HG02852 (cell line): ENCODE results near the gene ANKRD53.

Source experiments
- ATAC-seq: cut with Tn5 transposase; IDR thresholded peaks from one replicate; pipeline ENCODE4 v1.9.1; 2021; ENCODE audit warnings: mild to moderate bottlenecking, moderate library complexity; ENCODE audit not compliant: unreplicated experiment

ANKRD53 gene

GRCh38 chr2:70964596-70965386 is 13.6 kb upstream of the ANKRD53 start:
- peak; percentile 90 for ATAC-seq

DNA sequence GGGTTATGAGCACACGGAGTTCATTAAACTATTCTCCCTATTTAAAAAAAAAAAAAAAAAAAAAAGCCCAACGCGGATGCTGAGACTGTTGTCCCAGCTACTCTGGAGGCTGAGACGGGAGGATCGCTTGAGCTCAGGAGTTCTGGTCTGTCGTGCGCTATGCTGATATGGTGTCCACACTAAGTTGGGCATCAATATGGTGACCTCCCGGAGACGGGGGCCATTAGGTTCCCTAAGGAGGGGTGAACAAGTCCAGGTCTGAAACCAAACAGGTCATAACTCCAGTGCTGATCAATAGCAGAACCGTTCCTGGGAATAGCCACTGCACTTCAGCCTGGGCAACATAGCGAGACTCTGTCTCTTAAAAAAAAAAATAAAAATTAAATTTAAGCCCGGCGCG is 12.9 kb upstream of the ANKRD53 start:
- ATAC-seq: no peak

DNA sequence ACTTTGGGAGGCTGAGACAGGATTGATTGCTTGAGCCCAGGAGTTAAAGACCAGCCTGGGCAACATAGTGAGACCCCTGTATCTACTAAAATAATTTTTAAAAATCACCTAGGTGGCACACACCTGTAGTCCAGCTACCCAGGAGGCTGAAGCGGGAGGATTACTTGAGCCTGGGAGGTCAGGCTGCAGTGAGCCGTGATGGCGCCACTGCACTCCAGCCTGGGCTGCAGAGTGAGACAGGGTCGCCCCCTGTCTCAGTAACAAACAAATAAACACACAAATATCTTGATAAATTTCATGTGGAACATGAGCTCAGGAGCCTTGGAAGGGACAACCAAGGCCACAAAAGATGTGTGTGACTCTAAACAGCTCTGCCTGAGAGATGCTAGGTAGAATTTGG is 11.7 kb upstream of the ANKRD53 start:
- ATAC-seq: no peak

- ATAC-seq: no peak
Measured at GRCh38 chr2:70967189-70967588, 11.2 kb upstream of the ANKRD53 start.

DNA sequence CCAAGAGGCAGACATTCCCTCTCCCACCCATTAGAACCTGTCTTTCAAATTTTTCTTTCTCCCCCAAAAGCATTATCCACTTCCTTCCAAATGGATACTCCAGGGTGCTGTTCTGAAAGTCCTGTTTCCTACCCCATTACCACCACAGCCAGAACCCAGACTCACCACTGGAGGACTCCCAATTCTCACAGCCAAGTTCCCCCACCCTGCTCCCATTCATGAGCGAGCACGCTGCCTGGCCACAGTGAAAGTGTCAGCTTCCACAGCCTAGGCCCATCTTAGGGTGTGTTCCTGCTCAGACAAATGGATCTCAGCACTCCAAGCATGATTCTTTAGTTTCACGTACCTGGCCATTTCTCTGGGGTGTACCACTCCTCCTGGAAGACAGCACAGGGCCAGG is 3.8 kb upstream of the ANKRD53 start:
- no peak for ATAC-seq

GRCh38 chr2:70975237-70975636 is 3.2 kb upstream of the ANKRD53 start:
- no peak for ATAC-seq

DNA sequence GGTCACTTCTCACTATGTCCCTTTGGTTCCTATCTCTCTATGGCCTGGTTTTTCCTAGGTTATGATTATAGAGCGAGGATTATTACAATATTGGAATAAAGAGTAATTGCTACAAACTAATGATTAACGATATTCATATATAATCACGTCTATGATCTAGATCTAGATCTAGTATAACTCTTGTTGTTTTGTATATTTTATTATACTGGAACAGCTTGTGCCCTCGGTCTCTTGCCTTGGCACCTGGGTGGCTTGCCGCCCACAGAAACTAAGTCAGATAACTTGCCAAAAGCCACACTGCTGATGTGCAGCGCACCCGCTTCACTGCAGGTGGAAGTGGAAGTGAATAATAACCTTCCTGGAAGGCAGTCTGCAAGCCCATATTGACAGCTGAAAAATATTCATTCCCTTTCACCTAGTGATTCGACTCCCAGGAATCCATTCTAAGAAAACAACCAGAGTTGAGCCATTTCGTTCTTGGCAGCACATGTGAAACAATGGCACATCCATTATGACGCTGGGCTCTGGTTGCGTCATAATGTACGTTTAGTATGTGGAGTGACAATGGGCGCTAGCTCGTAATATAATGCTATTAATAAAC is 725 bp upstream of the ANKRD53 start:
- no peak for ATAC-seq

DNA sequence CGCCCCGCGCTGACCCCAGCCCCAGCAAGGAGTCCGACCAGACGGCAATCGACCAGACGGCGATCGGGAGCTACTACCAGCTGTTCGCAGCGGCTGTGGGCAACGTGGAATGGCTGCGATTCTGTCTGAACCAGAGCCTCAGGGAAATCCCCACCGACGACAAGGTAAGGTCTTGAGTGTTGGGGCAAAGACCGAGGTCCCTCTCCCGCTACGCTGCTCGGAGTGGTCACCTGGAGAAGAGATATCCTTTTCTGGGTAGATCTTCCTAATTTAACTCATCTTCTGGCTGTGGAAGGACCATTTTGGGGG is 704 bp downstream of the ANKRD53 start:
- ATAC-seq: no peak

DNA sequence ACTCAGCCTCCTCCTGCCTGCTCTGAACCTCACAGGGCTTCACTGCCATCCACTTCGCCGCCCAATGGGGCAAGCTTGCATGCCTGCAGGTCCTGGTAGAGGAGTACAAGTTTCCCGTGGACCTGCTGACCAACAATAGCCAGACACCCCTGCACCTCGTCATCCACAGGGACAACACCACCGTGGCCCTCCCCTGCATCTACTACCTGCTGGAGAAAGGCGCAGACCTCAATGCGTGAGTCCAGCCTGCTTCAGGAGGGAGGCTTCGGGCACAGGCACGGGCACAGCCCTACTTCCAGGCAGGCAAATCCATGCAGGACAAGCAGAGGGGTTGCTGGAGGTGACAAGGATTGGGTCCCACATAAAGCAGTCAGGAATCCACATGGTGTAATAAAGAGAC is 1.2 kb downstream of the ANKRD53 start:
- no peak for ATAC-seq

- no peak for ATAC-seq
Measured at GRCh38 chr2:70981421-70981820, 3.0 kb downstream of the ANKRD53 start.

DNA sequence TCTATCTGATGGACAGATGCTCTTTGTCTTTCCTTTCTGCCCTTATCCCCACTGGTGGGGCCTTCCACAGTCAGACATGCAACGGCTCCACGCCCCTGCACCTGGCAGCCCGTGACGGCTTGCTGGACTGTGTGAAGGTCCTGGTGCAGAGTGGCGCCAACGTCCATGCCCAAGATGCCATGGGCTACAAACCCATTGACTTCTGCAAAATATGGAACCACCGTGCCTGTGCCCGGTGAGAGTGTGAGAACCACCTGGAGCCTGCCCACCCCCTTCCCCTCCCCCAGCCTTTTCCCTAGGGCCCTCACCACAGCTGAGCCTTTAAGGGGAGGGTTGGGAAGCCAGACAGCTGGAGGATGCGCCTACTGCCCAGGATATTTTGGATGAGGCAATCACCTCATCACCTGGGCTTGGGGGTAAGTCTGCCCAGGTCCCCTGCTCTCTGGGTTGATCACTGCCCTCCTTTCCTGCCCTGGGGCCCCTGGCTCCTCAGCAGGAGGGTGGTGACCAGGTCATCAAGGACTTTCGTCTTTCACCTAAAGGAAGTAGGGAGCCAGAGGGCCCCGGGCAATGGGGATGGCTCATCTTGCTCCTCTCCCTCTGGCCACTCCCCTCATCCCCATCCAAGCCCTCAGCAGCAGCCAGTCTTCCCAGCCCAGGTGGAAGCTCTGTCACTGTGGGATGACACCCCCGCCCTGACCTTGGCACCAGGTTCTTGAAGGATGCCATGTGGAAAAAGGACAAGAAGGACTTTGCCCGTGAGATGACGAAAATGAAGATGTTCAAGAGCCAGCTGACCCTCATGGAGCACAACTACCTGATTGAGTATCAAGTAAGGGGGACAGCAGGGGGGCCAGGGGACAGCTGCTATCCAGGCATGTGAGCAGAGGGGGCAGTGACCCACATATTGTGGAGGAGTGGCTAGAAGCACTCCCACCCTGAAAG is 3.7 kb downstream of the ANKRD53 start:
- ATAC-seq: no peak

DNA sequence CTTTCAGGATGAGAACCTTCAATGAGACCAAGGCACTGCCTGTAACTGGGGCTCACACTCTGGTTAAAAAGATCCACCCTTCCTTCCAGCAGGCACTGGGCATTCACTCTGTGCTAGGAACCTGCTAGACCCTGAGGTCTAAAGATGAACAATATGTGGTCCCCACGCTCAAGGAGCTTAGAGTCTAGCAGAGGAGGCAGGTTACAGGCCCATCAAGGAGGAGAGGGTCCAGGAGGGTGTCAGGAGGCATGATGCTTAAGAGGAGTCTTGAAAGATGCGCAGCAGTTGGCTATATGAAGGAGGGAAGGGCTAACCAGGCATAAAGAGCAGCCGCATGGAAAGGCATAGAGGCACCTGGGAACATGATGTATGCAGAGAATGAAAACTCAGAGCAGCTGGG is 4.5 kb downstream of the ANKRD53 start:
- no peak for ATAC-seq

GRCh38 chr2:70983506-70984227 is 5.2 kb downstream of the ANKRD53 start:
- ATAC-seq: no peak

GRCh38 chr2:70984228-70984575 is 5.8 kb downstream of the ANKRD53 start:
- ATAC-seq: no peak

DNA sequence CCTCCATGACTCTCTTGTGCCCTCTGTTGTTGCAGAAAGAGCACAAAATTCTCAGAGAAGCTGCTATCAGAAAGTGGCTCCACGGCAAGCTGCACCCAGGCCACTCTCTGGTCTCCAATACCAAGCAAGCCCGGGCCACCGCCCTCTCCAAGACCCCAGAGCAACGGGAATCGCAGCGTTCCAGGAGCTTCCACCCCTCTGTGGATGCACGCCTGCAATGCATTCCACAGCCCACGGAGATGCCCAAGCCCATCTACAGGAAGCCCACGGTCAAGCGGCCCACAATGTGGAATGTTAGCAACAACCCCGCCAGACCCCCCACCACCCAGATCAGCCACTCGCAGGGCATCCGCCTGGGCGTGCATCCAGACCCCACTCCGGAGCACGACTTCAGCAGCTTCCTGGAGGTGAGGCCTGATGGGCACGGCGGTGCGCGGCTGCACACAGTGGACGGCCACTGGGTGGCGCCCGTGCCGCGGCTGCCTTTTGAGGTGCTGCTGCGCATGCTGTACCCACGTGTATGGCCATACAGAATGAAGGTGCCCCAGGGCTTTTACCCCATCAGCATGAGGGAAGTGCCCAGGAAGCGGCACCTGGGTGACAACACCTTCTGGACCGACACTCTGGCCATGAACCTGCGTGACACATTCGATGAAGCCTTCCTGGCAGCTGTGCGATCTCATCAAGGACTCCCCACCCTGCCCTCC is 6.3 kb downstream of the ANKRD53 start:
- peak; percentile 97 for ATAC-seq

- no peak for ATAC-seq
Measured at GRCh38 chr2:70985283-70985688, 6.9 kb downstream of the ANKRD53 start.

- no peak for ATAC-seq
Measured at GRCh38 chr2:70985956-70986355, 7.5 kb downstream of the ANKRD53 start.

- no peak for ATAC-seq
Measured at GRCh38 chr2:70986499-70987189, 8.2 kb downstream of the ANKRD53 start.

GRCh38 chr2:70987386-70987785 is 9.0 kb downstream of the ANKRD53 start:
- no peak for ATAC-seq

DNA sequence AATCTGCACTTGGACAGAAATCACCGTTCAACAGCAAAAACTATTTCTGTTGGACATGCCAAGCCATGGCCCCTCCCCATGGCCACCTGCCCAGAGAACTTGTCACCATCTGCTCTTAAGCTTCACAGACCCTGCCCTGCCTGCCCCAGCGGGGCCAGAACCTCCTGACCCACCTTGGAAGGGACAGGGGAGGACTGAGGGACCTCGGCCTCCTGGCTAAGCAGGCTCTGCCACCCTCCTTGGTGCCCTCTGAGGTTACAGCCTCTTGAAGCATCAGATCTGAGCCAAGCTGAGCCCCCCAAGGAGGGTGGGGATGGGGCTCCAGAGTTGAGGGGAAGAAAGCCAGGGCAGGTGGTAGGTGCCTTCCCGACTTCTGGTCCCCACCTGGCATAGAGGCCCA is 9.7 kb downstream of the ANKRD53 start:
- ATAC-seq: no peak
